ENCODE data around the gene ELOVL7. TPM values are rescaled to one million over a fixed set of nuclear protein-coding genes. Genes with fewer than 3 reads are reported as not detected.

ELOVL7 gene
- total and polyA plus RNA-seq, 10 of the 15 experiments (the other 5 are each of a cell fraction or from before 2014, with no cell fraction given) = 0.26 to 1.2 (median 0.92) TPM

DNA sequence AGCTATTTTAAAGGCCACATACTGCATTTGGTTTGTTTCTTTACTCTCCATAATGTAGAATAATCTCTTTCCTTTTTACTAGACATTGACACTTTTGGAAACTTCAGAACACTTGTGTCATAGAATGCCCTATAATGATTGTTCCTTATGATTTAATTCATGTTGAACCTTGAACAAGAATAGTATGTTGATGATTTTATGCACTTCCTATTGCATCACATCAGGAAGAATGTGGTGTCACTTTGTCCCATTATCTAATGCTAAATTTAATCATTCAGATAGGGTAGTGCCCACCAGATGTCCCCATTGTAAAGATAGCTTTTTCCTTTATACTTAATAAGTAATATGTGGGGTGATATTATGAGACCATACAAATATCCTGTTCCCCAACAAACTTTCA, 124.7 kb downstream of the ELOVL7 start:
- H3K27me3 ChIP-seq (replicated peaks in 1 of 2; ENCODE audit: control insufficient read depth in 2 of 2, insufficient read depth in 2 of 2, low read length in 1 of 2) = no peaks in the 10 kb centered on the region; a peak in 1 of 4 replicates
- RAD21 ChIA-PET (ENCODE audit: unreplicated experiment) = no interaction called here
- in situ Hi-C loops (cut with MboI) = no loop called here
- no peak for FAIRE-seq
- H3K36me3 ChIP-seq (ENCODE audit: control insufficient read depth in 2 of 2, insufficient read depth in 2 of 2, low read length in 1 of 2) = no peaks in the 10 kb centered on the region
- intact Hi-C loops (cut with micrococcal nuclease; ENCODE audit: unreplicated experiment) = no loop called here
- H2AFZ ChIP-seq (ENCODE audit: control insufficient read depth, low read depth, low read length) = no peak overlapping the region
- H3K4me3 ChIP-seq = no peak overlapping the region
- SMC1A ChIA-PET (ENCODE audit: uncharacterized antibody, unreplicated experiment) = interaction anchor here (0.9 to 1.2 kb wide), 2 partner anchors 17 to 21 kb away, joined by 3 to 4 read pairs; no protein-coding TSS in a partner anchor
- POLR2A ChIA-PET = no interaction called here
- H3K79me2 ChIP-seq (ENCODE audit: control insufficient read depth, insufficient read depth, low read length) = no peaks in the 10 kb centered on the region
- no peak overlapping the region for H3K9ac ChIP-seq (ENCODE audit: control insufficient read depth, insufficient read depth, low read length)
- ATAC-seq = no peak
- CTCF ChIA-PET = interaction anchor here (0.8 to 0.9 kb wide), 2 partner anchors 124 to 240 kb away, joined by 3 read pairs; no protein-coding TSS in a partner anchor
- H3K4me1 ChIP-seq (ENCODE audit: control insufficient read depth, insufficient read depth, low read length) = no peaks in the 10 kb centered on the region
- H3K9me3 ChIP-seq (replicated peaks; ENCODE audit: control insufficient read depth, insufficient read depth, low read length) = no peaks in the 10 kb centered on the region; the same call in 2 of the 3 replicates
- no peak overlapping the region for H3K27ac ChIP-seq (ENCODE audit: control insufficient read depth, insufficient read depth)
- H3K4me2 ChIP-seq (ENCODE audit: control insufficient read depth, insufficient read depth) = no peak overlapping the region
- no TSS peak for BruUV-seq (replicated peaks)
- DNase-seq (ENCODE audit: low read depth, low spot score) = no peak
- TF ChIP-seq, protein P1, sequence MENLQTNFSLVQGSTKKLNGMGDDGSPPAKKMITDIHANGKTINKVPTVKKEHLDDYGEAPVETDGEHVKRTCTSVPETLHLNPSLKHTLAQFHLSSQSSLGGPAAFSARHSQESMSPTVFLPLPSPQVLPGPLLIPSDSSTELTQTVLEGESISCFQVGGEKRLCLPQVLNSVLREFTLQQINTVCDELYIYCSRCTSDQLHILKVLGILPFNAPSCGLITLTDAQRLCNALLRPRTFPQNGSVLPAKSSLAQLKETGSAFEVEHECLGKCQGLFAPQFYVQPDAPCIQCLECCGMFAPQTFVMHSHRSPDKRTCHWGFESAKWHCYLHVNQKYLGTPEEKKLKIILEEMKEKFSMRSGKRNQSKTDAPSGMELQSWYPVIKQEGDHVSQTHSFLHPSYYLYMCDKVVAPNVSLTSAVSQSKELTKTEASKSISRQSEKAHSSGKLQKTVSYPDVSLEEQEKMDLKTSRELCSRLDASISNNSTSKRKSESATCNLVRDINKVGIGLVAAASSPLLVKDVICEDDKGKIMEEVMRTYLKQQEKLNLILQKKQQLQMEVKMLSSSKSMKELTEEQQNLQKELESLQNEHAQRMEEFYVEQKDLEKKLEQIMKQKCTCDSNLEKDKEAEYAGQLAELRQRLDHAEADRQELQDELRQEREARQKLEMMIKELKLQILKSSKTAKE (IDR thresholded peaks at IDR 0.05; ENCODE audit: low read depth, poor library complexity, severe bottlenecking) = no peak
- TF ChIP-seq SMC3 (IDR thresholded peaks at IDR 0.05; ENCODE audit: borderline replicate concordance, low read length) (no peak), SIX5 (IDR thresholded peaks at IDR 0.05; ENCODE audit: low read depth, low read length, severe bottlenecking) (no peak), PML (IDR thresholded peaks at IDR 0.05; ENCODE audit: low read length) (no peak), CBX3 (IDR thresholded peaks at IDR 0.05; ENCODE audit: borderline replicate concordance, low read depth) (no peak), RAD21 (IDR thresholded peaks at IDR 0.05; ENCODE audit: insufficient read depth, low read depth, low read length) (no peak), RCOR1 (conservative IDR thresholded peaks at IDR 0.05; ENCODE audit: low read depth, low read length) (no peak), NFXL1 (IDR thresholded peaks at IDR 0.05; ENCODE audit: borderline replicate concordance) (no peak), CEBPB (IDR thresholded peaks at IDR 0.05; ENCODE audit: borderline replicate concordance in 1 of 2, low read depth in 2 of 2, low read length in 2 of 2) (no peak), RBBP5 (conservative IDR thresholded peaks at IDR 0.05) (no peak), TAF1 (IDR thresholded peaks at IDR 0.05; ENCODE audit: borderline replicate concordance, low read depth, low read length) (no peak), EGR1 (IDR thresholded peaks at IDR 0.05; ENCODE audit: borderline replicate concordance in 1 of 2, low read depth in 2 of 2, low read length in 2 of 2) (no peak), DPF2 (IDR thresholded peaks at IDR 0.05) (no peak), CREB1 (IDR thresholded peaks at IDR 0.05; ENCODE audit: low read depth) (no peak), SREBF2 (IDR thresholded peaks at IDR 0.05; ENCODE audit: low read length) (no peak)
- TF ChIP-seq, protein P2, sequence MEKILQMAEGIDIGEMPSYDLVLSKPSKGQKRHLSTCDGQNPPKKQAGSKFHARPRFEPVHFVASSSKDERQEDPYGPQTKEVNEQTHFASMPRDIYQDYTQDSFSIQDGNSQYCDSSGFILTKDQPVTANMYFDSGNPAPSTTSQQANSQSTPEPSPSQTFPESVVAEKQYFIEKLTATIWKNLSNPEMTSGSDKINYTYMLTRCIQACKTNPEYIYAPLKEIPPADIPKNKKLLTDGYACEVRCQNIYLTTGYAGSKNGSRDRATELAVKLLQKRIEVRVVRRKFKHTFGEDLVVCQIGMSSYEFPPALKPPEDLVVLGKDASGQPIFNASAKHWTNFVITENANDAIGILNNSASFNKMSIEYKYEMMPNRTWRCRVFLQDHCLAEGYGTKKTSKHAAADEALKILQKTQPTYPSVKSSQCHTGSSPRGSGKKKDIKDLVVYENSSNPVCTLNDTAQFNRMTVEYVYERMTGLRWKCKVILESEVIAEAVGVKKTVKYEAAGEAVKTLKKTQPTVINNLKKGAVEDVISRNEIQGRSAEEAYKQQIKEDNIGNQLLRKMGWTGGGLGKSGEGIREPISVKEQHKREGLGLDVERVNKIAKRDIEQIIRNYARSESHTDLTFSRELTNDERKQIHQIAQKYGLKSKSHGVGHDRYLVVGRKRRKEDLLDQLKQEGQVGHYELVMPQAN (conservative IDR thresholded peaks at IDR 0.05) = no peak
- H4K20me1 ChIP-seq (ENCODE audit: control insufficient read depth, insufficient read depth) = no peaks in the 10 kb centered on the region
